VCaP (cell line): ENCODE measurements around the gene SUCNR1.
A peak's percentile ranks its signal among the peaks of the same experiment; 100 is the strongest.
"Not testable (repeated sequence)": the region's sequence is repeated elsewhere in the genome, so short reads cannot be mapped to it uniquely, and the experiment has no call there.

ENCODE experiments used
- H3K27ac ChIP-seq: fragments of 450-650 bp; 2 replicates; pipeline ENCODE4 v1.5.1; 2017
- TF ChIP-seq, protein P1 (sequence below): fragments of 450-650 bp; conservative IDR thresholded peaks from 2 replicates; pipeline ENCODE4 v1.5.1; 2017; ENCODE audit warnings: mild to moderate bottlenecking, moderate library complexity

SUCNR1 gene

DNA sequence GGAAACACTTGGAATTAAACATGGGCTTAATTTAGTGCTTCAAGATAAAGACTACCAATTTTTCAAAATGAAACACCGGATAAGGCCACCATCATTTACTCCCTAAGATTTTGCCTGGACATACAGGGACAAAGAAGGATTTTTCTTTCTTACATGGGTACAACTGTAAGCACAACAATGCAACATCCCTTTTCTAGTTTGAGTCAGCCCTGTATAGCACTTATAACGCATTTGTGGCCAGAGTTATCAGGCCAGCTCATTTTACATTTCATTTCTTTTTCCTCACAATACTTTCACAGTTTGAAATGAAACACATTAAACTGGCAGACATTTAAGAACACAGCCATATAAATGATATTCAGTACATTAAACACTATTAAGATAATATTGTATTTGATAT, 9.8 kb upstream of the SUCNR1 start:
- H3K27ac ChIP-seq, result no peak overlapping the region
- TF ChIP-seq, protein P1, sequence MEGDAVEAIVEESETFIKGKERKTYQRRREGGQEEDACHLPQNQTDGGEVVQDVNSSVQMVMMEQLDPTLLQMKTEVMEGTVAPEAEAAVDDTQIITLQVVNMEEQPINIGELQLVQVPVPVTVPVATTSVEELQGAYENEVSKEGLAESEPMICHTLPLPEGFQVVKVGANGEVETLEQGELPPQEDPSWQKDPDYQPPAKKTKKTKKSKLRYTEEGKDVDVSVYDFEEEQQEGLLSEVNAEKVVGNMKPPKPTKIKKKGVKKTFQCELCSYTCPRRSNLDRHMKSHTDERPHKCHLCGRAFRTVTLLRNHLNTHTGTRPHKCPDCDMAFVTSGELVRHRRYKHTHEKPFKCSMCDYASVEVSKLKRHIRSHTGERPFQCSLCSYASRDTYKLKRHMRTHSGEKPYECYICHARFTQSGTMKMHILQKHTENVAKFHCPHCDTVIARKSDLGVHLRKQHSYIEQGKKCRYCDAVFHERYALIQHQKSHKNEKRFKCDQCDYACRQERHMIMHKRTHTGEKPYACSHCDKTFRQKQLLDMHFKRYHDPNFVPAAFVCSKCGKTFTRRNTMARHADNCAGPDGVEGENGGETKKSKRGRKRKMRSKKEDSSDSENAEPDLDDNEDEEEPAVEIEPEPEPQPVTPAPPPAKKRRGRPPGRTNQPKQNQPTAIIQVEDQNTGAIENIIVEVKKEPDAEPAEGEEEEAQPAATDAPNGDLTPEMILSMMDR, result no peak

DNA sequence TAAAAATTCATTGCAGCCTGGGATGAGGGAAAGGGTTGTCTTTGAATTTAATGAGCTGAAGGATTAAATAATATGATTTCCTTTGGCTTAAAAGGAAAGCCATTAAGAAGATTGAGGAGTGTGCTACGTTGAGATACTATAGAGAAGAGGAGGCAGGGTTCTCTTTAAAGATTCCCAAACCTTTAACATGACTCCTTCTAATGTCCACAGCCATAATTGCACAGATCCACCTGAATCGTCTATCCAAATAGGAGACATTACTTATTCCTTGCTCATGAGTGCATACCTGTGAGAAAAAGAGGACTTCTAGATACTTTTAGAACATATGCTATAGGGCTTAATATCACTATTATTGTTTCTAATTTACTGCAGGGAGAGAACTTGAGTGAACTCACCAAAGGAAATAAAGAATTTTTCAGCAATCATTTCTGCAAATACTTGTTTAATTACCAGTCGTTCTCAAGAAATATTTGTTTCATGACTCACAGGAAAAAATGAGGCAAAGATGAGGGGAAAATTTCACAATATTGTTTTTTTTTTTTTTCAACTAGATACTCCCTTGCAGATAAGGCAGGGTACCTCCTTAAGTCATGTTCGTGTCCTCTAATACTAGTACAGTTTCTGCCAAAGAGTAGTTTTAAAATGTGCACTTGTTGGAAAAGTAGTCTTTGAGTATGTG, 8.9 kb upstream of the SUCNR1 start:
- H3K27ac ChIP-seq, result no peak overlapping the region
- TF ChIP-seq, protein P1, result no peak

DNA sequence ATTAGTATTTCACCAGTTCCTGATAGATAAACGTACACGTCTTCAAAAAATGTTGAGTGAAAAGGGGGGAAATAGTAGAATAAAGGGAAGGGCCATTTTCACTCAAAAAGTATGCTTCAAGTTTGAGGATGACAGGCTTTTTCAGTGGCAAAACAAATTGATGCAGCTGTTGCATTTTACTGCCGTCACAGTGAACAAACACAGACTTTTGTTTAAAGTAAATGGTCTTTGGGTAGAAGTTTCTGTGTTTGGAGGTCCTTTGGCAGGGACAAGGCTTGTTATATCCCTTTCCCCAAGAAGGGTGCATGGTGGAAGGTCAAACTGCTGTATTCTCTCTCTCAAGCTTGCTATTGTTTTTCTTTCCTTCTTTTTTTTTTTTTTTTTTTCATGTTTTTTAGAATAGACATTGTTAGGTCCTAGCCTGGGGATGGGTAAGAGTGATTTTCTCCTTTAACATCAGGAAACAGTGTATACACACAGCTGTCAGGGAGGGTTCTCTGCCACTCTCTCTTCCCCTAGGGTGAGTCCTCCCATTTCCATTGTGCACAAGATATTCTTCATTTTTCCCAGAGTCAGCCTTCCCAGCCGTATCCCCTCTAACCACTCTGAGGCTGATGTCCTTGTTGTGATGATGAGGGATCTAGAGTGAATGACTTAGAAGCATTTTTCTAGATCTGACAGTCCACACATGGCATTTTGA, 6.6 kb upstream of the SUCNR1 start:
- H3K27ac ChIP-seq, result no peak overlapping the region
- TF ChIP-seq, protein P1, result no peak

DNA sequence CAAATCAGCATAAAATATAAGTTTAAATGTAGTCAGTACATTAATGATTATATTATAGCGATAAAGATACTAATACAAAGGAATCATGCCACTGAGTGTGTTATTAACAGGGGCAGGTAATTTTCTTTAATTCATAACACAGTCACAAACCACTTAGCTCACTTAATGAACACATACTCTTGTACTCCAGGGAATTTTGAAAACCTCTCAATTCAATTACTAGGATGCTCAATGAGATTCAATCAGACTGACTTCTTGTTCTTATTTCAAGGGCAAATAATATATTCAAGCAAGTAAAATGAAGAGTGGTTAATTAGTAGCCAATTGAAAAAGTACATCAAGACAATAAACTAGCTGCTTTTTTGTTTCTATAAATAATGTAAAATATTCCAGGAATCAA, 5.8 kb upstream of the SUCNR1 start:
- TF ChIP-seq, protein P1, result no peak
- H3K27ac ChIP-seq, result peak overlapping the region; percentile 59; the same call in 1 of the 2 replicates

DNA sequence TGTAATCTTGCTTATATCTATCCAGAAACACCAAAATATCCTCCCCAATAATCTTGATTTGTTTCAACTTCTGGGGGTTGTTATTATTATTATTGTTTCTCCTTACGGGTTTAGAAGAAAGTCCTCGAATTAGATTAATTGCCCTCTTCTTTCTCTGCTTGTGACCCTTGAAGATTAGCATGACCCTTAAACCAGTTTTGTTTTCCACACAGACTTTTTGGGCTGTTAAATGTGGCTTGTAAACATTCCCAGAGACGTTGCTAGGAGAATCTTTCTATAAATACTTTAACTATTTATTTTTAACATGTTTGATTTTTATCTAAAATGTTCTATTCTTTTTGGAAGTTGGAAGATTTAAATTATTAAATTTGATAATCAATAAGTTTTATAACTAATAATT, 4.3 kb upstream of the SUCNR1 start:
- H3K27ac ChIP-seq, result peak overlapping the region; percentile 59
- TF ChIP-seq, protein P1, result no peak

DNA sequence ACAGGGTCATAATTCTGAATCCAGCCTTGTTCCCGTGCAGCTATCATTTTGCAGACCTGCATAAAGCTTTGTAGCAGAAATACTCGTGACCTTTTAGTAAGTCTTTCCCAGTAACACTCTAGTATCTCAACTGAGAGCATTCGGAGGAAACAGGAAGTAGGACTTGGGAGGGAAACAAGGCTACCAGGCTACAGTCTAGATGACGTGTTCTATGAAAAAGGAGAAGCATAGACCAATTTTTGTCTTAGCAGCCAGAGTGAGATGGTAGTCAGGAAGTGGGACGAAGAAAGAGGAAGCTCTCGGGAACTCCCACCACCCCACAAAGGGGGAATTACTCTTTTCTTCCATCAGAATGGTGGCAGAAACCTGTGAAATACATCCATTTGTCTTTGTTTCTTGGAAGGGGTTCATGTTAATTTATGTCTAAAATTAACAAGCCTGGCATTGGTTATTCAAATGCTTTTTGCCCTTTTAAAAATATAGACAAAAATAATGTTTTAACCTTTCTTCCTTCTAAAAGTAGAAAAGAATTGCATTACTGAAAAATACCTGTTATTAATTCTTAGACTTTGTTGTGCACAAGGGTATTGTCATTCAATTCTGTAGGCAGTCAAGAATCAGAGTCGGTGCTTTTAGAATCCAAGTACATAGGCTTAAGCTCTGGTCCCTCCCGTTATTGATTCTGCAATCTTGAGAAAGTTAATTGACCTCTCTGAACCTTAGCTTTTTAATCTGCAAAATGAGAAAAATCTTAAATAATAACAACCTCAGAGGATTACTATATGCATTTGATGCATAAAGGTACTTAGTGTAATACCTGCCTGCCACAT, 1.6 kb upstream of the SUCNR1 start:
- TF ChIP-seq, protein P1, result no peak
- no peak overlapping the region for H3K27ac ChIP-seq

DNA sequence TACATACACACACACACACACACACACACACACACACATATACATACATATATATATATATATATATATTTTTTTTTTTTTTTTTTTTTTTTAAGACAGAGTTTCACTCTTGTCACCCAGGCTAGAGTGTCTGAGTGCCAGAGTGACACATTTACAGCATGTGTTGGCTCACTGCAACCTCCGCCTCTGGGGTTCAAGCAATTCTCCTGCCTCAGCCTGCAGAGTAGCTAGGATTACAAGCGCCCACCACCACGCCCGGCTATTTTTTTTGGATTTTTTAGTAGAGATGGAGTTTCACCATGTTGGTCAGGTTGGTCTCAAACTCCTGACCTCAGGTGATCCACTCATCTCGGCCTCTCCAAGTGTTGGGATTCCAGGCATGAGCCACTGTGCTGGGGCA, 636 bp downstream of the SUCNR1 start:
- not testable (repeated sequence) for H3K27ac ChIP-seq
